ENCODE data around the gene COMMD4.
"Not testable (repeated sequence)": the region's sequence is repeated elsewhere in the genome, so short reads cannot be mapped to it uniquely, and the experiment has no call there.

Gene COMMD4

DNA sequence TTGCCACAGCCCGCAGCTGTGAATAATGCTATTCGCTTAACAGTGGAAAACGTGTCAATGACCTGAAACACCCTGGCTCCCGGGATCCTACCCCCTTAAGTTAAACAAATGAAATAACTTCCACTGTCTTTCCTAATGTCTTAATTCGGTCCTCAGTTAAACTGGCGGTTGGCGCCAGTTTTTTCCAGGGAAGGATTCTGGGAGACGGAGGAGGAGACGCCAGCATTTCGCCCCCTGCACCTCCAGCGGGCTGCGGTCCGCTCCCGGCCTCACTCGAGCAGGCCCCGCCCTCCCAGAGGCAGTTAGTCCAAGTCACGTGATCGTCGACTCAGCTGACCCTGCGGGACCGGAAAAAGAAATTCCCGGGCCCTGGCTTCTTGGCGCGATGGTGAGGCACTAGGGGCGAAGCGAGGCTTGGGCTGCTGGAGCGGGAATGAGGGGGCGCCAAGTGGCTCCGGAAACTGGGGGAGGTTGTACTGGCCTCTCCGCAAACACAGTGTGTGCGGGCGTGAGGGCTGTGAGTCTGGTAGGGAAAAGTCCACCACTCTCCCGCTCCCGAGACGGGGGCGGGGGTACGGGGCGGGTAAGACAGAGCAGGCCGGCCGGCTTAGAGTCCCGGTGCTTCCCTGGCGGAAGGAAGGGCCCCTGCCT lies at the start of gene COMMD4:
Gene COMMD4, plus strand, starts transcription at position 359 of the 651 bp plus-strand sequence. Its CDS starts 27 bp downstream, at position 386.
- peak; percentile 83 to 89 for DNase-seq (ENCODE audit: low read depth in 2 of 2)

DNA sequence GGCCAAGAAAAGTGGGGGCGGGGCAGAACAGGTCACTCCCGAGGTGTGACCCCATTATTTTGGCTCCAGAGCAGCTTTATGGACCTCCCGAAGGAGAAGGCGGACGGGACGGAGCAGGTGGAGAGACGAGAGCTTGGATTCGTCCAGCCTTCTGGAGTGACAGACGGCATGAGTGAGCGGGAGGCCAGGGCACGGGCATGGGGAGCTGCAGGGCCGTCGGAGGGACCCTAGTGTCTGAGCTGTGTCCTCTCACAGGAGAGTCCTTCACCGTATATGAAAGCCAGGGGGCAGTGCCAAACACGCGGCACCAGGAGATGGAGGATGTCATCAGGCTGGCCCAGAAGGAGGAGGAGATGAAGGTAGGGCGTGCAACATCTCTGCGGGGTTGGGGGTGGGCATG lies 42.2 kb upstream of the COMMD4 start:
- DNase-seq (ENCODE audit: low read depth in 2 of 2) = not testable (repeated sequence)

DNA sequence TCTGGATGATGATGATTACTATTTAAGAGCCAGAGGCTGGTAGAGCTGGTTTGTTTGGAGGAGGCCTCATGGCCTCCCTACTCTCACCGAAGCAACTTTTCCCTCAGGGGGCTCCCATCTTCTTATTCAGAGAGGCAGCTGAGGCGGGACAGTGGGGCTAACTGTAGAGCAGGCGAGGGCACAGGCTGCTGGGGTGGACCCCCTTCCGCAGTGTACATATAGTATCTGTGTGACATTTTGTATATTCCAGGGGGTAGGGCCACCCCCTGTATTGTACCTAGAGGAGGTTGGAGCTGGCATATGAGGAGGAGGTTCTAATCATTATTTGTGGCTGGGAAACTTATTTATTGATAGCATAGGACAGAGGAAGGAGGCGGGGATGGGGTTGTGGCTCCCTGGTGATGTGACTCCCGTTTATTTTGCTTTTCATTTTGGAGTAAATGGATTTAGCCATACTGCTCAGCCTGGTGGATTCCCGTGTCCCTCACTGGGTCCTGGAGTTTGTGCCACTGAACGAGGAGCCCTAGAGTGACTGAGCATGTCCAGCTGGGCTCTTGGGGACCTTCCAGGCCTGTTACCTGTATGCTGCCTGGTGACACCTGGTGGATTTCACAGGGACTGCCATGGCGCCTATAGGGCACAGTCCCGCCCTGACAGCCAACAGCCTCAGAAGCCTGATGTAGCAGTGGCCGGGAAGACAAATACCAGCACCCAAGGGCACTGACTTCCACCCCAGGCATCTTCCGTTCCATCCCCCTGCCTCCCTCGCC lies 37.1 kb upstream of the COMMD4 start:
- not testable (repeated sequence) for DNase-seq (ENCODE audit: low read depth in 2 of 2)

DNA sequence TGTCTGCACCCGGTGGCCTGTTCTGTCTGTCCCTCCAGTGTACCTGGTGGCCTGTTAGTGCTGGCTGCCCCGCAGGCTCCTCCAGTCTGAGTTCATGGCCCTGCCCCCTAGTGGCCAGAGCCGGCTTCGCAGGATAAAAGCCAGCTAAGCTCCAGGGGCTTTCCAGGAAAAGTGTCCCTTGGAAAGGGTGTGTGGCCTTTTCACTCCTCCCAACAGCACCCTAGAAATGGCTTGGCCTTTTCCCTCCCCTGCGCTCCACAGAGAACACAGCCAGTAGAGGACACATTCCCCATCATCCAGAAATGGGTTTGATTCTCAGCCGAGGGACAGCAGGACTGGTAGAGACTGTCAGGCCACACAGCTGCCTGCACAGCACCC lies 36.6 kb upstream of the COMMD4 start:
- peak; percentile 49 to 56 for DNase-seq (ENCODE audit: low read depth in 2 of 2)

DNA sequence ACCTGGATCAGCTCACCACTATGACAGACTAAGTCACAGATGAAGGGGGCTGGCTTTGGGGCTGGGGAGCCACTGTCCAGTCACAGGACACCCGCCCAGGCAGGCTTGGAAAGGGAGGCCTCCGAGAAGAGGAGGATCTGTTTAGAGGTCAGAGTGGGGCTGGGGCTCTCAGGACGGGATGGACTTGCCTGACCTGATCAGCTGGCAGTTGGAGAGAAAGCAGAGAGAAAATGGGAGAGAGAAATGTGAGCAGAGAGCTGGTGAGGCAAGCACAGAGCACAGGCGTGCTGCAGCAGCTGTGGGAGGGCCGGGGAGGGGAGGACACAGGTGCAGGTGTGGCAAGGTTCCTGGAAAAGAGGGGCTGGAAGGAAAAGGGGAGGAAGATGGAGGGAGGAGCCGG lies 35.8 kb upstream of the COMMD4 start:
- not testable (repeated sequence) for DNase-seq (ENCODE audit: low read depth in 2 of 2)

DNA sequence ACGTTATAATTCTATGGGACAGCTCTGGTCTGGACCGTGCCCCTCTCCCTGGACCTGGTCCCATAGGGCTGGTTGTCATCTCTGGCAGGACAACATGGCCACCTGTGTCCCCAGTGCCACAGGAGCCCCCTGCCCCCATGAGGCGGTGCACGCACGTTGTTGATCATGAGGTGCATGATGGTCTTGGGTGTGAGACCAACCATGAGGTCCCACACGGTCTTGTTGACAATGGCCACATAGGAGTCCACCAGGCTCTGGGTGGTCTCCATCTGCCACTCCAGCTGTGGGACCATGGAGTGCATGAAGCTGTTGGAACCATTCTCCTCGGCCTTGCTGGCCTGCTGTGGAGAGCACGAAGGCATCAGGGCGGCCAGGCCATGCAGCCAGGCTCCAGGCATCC lies 33.5 kb upstream of the COMMD4 start:
- DNase-seq (ENCODE audit: low read depth in 2 of 2) = no peak

DNA sequence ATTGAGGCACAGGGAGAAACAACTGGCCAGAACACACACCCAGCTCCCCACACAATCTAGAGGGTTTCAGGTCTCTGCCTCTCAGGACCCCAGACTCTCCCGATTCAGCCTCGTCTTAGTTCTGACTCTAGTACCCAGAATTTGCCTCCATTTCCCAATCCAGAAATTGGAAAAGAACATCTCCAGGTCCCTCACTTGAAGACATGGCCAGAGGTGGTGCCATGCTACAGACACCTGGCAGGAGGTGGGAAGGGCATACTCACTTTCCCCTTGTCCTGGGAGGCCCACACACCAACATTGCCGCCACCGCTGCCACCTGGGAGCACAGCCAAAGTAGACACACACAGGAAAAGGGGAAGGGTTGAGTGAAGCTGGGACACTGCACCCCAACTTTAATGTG lies 33.1 kb upstream of the COMMD4 start:
- DNase-seq (ENCODE audit: low read depth in 2 of 2) = not testable (repeated sequence)

DNA sequence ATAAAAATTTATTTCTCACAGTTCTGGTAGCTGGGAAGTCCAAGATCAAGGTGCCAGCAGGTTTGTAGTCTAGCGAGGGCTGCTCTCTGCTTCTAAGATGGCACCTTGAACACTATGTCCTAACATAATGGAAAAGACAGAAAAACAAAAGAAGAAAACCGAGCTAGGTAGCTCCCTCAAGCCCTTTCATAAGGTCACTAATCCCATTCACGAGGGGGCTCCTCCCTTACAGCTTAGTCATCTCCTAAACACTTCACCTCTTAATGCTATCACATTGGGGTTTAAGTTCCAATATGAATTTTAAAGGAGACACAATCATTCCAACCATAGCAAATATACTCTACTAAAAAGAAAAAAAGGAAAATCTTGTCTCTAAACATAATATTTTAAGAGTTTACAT lies 29.7 kb upstream of the COMMD4 start:
- no peak for DNase-seq (ENCODE audit: low read depth in 2 of 2)

DNA sequence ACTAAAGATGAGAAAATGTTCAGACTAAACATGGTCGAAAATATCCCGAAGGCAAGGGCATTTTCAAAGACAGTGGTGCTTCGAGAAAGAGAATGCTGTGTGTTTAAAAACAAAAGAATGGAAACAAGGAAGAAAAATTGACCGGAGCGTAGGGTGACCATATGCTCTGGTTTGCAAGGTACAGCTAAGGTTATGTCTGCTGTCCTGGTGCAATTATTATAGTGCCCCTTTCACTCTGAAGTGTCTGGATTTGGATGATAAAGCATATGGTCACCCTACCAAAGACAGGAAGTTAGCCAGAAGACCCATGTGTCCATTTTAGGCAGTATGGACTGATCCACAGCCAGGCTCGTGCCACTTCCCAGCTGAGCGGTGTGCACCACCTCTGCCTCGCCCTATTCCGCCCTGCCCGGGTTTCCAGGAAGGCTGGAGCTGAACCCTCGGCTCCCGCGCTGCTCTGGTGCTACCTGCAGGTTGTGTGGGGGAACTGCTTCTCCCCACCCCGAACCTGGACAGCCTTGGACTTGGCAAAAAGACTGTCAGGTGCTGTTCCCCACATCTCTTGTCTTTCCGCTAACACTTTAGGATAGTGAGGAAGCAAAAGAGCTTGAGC lies 28.0 kb upstream of the COMMD4 start:
- DNase-seq (ENCODE audit: low read depth in 2 of 2) = peak; percentile 11 to 17

DNA sequence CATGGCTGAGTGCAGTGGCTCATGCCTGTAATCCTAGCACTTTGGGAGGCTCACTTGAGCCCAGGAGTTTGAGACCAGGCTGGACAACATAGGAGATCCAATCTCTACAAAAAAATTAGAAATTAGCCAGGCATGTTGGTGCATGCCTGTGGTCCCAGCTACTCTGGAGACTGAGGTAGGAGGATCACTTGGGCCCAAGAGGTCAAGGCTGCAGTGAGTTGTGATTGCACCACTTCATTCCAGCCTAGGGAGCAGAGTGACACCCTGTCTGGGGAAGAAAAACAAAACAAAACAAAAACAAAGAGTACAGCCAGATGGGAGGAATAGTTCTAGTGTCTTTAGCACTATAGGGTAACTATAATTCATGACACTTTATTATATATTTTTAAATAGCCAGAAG lies 26.2 kb upstream of the COMMD4 start:
- no peak for DNase-seq (ENCODE audit: low read depth in 2 of 2)

DNA sequence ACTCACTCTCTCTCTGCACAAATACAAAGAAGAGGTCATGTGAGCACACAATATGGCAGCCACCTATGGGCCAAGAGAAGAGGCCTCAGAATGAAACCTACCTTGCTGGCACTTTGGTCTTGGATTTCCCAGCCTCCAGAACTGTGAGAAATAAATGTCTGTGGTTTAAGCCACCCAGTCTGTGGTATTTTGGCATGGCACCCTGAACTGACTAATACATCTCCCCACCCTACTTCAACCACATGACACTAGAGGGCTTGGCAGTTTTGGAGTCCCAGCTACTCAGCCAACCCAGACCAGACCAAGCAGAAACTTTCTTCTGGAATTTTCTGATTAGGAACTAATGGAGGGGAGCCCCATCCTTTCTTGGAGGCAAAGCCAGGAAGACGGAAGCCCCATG lies 23.3 kb upstream of the COMMD4 start:
- not testable (repeated sequence) for DNase-seq (ENCODE audit: low read depth in 2 of 2)

DNA sequence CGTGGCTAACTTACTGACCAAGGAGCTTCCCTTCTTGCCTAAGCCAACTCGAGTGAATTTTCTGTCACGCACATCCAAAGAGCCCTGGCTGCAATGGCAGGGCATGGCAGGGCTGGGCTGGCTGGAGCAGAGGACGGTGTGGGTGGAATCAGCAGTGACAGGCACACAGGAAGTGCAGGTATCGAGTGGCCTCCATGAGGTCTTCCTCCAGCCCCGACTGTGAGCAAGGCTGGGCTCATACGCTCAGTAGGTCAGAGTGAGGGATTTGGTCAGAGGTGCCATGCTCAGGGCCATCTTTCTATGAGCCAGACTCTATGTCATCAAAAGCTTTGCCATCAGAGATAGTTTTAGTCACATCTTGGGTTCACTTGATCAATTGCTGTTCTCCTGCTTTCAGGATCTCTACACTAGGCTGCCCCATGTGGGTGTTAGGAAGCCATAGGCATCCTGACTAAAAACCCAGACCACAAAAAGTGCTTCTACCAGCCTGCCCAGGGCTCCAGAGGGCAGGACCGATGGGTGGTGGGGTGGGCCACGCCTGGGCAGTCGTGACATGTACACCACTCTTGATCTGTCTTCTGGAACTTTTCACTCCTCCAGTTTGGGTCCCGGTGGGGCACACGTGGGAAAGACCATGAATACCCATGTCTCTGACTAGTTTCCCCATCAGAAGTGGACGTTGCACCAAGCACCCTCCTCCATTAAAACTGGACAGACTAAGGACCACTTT lies 22.6 kb upstream of the COMMD4 start:
- no peak for DNase-seq (ENCODE audit: low read depth in 2 of 2)

DNA sequence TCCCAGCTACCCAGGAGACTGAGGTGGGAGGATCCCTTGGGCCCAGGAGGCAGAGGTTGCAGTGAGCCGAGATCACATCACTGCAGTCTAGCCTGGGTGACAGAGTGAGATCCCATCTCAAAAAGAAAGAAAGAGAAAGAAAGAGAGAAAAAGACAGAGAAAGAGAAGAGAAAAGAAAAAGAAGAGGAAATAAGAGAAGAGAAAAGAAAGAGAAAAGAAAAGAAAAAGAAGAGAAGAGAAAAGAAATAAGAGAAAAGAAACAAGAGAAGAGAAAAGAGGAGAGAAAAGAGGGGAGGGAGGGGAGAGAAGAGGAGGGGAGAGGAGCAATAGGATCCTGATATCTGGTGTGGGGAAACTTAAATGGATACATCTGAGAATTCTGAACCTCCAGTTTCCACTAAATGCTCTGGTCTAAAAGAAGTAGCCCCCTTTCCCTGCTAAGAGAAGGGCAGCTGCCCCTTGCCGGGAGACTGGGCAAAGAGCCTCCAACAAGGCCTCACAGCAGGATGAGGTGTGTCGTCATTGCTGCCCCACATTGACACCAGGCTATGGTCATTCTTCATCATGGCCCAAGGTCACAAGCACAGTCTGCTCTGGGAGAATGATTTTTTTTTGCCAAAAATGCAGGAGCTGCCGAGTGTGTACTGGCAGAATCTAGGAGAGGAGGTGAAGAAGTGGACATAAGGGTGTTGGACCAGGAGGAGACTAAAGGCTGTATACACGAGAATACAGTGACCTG lies 21.1 kb upstream of the COMMD4 start:
- no peak for DNase-seq (ENCODE audit: low read depth in 2 of 2)

DNA sequence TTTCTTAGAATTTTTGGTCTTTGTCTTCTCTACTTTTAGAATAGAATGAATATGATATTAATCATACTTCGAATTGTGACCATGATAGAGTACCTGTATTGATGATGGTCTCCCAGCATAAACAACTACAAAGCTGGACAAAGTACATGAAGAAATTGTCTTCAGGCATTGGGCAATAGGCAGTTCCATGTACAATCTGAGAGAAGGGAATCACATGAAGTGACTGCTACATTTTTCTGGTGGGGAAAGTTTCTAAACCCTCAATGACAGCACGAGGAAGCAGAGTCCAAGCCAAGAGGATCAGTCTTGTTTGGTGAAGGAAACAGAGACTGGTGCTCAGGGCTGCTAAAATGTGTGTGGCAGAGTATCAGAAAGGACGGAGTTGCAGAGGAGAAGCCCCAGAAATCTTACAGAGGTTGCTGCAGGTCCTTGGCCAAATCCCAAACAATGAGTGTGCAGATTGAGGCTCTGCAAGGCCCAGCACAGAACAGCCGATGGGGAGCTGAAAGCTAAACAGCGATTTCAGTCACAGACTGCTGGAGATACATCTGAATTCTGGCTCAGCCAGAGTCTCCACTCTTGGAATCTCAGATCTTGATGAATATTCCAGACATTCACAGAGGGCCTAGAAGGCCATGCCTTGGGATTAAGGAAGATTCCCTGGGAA lies 16.5 kb upstream of the COMMD4 start:
- DNase-seq (ENCODE audit: low read depth in 2 of 2) = not testable (repeated sequence)

DNA sequence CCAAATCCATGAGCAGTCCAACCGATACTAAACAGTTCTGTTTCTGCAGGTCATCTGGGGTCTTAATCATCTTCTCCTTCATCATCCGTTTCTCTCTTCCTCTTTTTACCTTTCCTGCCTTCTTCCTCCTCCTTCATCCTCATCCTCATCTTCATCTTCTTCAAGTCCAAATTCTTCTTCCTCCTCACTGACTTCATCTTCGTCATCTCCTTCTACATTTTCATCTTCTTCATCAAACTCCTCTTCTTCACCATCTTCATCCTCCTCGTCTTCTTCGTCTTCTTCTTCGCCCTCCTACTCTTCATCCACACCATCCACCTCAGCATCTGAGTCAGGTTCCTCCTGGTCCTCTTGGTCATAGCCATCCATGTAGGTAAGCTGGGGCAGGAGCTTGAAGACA lies 14.2 kb upstream of the COMMD4 start:
- DNase-seq (ENCODE audit: low read depth in 2 of 2) = no peak

DNA sequence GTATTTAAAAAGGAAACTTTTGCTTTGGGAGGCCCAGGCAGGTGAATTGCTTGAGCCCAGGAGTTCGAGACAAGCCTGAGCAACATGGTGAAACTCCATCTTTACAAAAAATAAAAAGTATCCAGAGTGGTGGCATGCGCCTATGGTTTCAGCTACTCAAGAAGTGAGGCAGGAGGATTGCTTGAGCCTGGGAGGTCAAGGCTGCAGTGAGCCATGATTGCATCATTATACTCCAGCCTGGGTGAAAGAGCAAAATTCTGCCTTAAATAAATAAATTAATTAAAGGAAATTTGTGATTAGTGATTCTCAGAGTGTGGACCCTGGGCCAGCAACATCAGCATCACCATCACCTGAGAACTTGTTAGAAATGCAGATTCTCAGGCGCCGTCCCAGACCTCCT lies 9.9 kb upstream of the COMMD4 start:
- no peak for DNase-seq (ENCODE audit: low read depth in 2 of 2)

DNA sequence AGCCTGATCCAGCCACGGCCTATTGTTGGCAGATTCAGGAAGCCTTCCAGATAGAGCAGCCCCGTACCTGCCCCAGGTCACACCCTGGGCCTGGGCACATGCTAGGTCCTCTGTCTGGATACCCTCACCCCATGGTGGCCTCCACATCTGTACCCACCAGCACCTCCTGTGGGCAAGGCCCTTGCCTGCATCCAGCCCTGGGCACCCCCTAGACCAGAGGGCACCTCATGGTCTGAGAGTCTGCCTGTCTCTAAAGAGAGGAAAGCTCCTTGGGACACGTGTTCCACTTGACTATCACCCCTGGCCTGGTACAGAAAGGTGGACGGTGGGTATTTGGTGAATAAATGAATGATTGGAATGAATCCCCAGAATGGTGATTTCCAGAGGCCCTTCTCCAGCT lies 8.9 kb upstream of the COMMD4 start:
- DNase-seq (ENCODE audit: low read depth in 2 of 2) = no peak

DNA sequence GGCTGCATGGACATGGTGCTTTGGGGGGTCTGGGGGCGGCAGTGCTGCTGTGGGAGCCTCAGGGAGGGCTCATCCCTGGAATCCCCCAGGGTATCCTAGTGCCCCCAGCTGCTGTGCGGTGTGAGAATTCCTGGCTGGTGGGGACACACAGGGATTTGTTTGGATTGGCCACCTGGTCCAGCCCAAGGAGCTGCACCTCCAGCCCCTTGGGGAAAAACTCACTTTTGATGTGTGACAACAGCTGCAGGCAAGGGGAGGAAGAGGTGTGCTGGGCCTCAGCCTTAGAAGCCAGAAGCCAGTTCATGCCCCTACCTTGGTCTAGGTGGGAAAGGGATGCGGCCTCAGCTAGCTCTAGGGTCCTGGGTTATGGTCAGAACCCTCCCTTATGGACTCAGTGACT lies 8.4 kb upstream of the COMMD4 start:
- DNase-seq (ENCODE audit: low read depth in 2 of 2) = no peak

DNA sequence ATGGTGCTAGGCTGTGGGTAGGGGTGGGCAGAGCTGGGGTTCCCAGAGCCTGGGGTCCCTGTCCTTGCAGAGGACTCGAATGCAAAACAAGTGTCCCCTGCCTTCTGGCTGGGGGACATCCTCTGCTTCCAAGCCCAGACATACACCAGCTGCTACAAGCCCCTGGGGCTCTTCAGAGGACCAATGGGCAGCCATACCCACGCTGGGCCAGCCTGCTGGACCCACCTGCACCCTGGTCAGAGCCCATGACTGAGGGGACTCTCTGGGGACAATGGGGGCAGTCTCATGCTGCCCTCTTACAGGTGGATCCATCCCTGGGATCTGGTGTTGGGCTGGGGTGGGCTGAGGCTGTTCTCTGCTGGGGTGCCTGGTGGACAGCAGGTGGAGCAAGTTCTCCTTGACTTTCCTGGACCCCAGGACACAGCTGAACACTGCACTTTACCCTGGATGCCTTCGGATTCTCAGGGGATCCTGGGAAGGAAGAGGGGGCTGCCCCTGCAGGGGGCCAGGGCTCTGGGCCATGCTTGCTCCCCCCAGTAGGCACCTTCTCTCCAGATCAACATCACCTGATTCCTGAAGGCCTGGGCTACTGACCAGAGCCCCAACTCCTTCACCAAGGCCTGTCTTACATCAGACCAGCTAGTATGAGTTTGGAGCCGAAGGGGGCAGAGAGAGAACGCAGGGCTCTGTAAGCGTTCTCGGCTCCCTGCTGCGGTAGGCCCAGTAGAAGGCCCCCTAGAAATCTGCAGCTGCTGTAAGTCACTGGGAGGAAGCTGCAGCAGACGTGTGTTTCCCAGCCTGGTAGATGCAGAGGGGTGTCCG lies 7.2 kb upstream of the COMMD4 start:
- no peak for DNase-seq (ENCODE audit: low read depth in 2 of 2)

DNA sequence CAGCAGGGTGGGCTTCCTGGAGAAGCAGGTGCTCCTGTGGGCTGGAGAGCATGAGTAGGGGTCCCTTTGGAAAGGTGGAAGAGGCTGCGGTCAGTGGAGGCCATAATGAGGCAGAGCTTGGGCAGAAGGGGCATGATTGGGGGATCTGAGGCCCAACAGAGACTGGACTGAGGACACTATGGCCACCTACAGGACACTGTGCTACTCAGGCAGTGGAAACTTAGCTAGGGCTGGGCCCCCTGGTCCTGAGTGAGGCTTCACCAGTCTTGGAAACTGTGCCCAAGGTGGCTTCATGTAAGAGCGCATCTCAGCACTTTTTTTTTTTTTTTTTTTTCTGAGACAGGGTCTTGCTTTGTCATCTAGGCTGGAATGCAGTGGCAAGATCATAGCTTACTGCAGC lies 6.3 kb upstream of the COMMD4 start:
- no peak for DNase-seq (ENCODE audit: low read depth in 2 of 2)

Data from stimulated activated CD4-positive, alpha-beta T cell treated with anti-CD3 and anti-CD28 coated beads, Interleukin-4, amount 100 ng/mL, for 48 hours (primary cell).